GM13976 (cell line): Measurements from ENCODE around the gene CATSPERZ.
A peak's percentile ranks its signal among the peaks of the same experiment; 100 is the strongest.

Experiments
- DNase-seq: peaks from one replicate; pipeline ENCODE4 v3.0.0; 2012; ENCODE audit warnings: low spot score
- CTCF ChIP-seq: IDR thresholded peaks from 2 replicates; pipeline ENCODE4 v1.5.1; 2012; ENCODE audit warnings: borderline replicate concordance, mild to moderate bottlenecking; ENCODE audit not compliant: insufficient read depth; ENCODE audit errors: extremely low read depth, missing control alignments, control extremely low read depth
- in situ Hi-C: fragments of 300-500 bp; cut with MboI; formaldehyde crosslinking; loops from one replicate; pipeline ENCODE4 v1.12.0; 2022; ENCODE audit warnings: low sequenced_read_pairs, mixed read lengths, inconsistent platforms; ENCODE audit not compliant: unreplicated experiment

The CATSPERZ gene

GRCh38 chr11:64303109-64304031, 3.2 kb downstream of the CATSPERZ start:
- DNase-seq: no peak
- in situ Hi-C loops: no loop called here
- TF ChIP-seq CTCF: no peak

- in situ Hi-C loops: no loop called here
- no peak for TF ChIP-seq CTCF
- no peak for DNase-seq
These were observed 3.8 kb downstream of the CATSPERZ start for GRCh38 chr11:64304032-64304315.

GRCh38 chr11:64304316-64305072, 4.3 kb downstream of the CATSPERZ start:
- peak; percentile 88 for TF ChIP-seq CTCF
- in situ Hi-C loops: no loop called here

GRCh38 chr11:64305075-64305690, 5.0 kb downstream of the CATSPERZ start, which contains the start of gene ESRRA:
Gene ESRRA (plus strand): TSS chr11:64305524. CDS start chr11:64307180, 1,656 bp downstream.
- peak; percentile 100 for DNase-seq
- in situ Hi-C loops: no loop called here
- no peak for TF ChIP-seq CTCF

More at GRCh38 chr11:64304316-64305072, 4.3 kb downstream of the CATSPERZ start:
- peak; percentile 88 for DNase-seq

GRCh38 chr11:64305691-64306562, 5.8 kb downstream of the CATSPERZ start:
- in situ Hi-C loops: no loop called here
- no peak for DNase-seq
- peak; percentile 43 for TF ChIP-seq CTCF

- DNase-seq: no peak
- no peak for TF ChIP-seq CTCF
- in situ Hi-C loops: no loop called here
These were observed 6.4 kb downstream of the CATSPERZ start for GRCh38 chr11:64306563-64306875.
